GM12874 (cell line): ENCODE measurements around the gene WFIKKN2.

Experiments
- TF ChIP-seq, protein P1 (sequence below): IDR thresholded peaks from 2 replicates; pipeline ENCODE4 v1.5.1; 2011; ENCODE audit warnings: low read depth, mild to moderate bottlenecking, control low read depth, low read length, moderate library complexity; ENCODE audit not compliant: insufficient read depth

The WFIKKN2 gene

DNA sequence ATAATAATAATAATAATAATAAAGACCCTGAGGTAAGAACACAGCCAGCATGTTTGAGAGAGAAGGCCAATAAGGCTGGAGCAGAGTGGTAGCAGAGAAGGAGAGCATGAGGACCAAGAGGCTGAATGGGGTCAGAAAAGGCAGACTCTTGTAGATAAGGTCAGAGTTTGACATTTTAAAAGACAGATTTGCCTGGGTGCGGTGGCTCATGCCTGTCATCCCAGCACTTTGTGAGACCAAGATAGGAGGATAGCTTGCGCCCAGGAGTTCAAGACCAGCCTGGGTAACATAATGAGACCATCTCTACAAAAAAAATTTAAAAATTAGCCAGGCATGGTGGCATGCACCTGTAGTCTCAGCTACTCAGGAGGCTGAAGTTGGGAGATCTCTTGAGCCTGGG lies 11.0 kb upstream of the WFIKKN2 start:
- TF ChIP-seq, protein P1, sequence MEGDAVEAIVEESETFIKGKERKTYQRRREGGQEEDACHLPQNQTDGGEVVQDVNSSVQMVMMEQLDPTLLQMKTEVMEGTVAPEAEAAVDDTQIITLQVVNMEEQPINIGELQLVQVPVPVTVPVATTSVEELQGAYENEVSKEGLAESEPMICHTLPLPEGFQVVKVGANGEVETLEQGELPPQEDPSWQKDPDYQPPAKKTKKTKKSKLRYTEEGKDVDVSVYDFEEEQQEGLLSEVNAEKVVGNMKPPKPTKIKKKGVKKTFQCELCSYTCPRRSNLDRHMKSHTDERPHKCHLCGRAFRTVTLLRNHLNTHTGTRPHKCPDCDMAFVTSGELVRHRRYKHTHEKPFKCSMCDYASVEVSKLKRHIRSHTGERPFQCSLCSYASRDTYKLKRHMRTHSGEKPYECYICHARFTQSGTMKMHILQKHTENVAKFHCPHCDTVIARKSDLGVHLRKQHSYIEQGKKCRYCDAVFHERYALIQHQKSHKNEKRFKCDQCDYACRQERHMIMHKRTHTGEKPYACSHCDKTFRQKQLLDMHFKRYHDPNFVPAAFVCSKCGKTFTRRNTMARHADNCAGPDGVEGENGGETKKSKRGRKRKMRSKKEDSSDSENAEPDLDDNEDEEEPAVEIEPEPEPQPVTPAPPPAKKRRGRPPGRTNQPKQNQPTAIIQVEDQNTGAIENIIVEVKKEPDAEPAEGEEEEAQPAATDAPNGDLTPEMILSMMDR, result no peak

DNA sequence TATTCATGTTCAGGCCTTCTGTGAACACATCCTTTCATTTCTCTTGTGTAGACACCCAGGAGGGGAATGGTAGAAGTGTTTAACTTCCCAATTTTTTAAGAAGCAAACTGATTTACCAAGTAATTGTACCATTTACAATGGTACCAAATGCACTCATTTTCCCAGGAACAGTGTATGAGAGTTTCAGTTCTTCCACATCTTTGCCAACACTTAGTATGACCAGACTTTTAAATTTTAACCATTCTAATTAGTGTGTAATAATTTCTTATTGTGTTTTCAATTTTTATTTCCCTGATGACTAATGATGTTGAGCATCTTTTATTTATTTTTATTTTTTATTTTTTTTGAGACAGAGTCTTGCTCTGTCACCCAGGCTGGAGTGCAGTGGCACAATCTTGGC lies 10.2 kb upstream of the WFIKKN2 start:
- TF ChIP-seq, protein P1, result no peak

DNA sequence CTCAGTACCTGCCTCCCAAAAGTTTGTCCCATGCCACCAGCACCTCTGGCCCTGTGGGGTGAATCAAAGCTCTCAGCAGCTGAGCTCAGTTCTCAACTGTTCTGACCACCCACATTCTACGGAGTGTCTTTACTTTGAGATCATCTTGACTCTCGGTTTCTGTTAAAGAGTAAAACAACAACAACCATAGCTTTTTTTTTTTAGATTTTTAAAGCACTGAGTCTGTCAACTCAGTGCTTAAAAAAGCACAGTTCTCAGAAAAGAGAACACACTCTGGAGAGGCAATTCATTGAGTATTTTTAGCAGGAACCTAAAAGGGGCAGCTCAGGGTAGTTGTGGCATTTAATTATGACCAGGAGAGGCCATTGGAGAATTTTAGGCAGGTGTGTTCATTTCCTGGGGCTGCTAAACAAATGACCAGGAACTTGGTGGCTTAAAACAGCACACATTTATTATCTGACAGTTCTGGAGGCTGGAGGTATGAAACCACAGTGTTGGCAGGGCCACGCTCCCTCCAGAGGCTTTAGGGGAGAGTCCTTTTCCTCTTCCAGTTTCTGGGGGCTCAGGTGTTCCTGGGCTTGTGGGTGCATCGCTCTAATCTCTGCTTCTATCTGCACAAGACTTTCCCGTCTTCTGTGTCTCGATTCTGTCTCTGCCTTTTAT lies 6.7 kb upstream of the WFIKKN2 start:
- TF ChIP-seq, protein P1, result no peak

DNA sequence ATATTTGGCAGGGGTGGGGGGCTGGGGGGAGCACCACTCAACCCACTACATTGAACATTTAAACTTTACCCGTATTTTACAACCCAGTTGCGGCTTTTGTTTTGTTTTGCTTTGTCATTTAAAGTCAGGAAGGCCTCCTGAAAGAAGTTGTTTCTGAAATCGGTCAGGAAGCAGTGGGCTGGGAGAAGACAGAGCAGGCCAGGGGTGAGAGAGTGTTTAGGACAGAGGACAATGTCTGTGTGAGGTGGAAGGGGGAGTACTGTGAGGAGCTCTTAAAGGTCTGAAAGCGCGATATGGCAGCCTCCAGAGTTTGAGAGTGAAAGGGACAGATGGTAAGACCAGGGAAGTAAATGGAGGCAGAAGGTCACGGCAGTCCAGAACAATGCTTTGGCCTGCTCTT lies 6.1 kb upstream of the WFIKKN2 start:
- TF ChIP-seq, protein P1, result no peak

DNA sequence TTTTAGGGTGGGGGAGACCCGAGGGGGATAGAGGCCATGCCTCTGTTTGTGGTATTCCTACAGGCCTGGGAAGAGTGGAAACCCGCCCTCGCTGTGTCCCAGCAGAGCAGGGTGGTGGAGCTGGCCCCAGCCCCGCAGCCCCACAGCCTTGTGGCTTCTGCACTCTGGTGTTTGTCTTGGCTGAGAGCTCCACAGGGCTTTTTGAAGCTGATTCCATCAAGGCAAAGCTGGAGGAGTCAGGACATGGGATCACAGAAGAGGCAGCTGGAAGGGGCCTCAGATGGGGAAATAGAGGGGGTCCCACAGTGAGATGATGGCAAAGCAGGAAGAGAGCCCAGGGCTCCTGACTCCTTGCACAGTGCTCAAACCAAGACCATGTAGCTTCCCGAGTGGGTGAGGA lies 5.0 kb upstream of the WFIKKN2 start:
- TF ChIP-seq, protein P1, result no peak

DNA sequence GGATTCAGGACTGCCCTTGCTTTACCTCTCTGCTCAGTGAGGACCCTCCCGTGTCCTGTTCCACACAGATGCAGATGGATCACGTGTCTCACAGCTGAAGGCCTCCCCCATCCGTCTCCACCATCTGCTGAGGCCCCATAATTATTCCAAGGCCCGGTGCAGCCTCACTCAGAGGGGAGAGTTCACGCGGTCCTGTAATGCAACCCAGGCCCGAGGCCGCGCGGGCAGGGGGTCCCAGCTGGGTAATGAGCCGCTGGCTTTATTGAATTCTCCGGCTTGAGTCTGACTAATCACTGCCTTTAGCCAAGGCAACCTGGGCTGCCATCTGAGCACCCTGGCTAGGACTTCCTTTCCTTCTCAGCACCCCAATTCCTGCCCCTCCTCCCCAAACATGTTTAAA lies 4.4 kb upstream of the WFIKKN2 start:
- TF ChIP-seq, protein P1, result no peak

DNA sequence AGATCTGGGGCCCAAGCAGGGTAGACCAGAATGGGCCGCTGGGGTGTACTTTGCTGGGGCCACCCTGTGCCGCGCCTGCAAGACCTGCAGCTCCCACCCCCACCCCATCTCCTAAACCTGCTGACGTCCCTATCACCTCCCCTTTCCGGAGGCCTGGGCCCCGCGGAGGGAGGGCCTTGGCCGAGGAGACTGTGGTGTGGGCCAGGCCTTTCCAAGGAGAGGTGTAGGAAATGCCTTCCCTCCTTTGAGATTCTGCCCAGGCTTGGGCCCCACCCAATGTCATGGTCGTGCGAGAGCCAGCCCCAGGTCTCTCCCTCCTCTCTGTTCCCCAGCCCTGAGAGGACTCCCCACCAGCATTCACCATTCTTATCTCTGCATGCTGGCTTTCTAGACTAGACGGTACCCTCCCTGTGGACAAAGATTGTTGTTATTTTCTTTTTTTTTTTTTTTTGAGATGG lies 3.9 kb upstream of the WFIKKN2 start:
- TF ChIP-seq, protein P1, result no peak
